ENCODE results near the gene KIN.

KIN gene

DNA sequence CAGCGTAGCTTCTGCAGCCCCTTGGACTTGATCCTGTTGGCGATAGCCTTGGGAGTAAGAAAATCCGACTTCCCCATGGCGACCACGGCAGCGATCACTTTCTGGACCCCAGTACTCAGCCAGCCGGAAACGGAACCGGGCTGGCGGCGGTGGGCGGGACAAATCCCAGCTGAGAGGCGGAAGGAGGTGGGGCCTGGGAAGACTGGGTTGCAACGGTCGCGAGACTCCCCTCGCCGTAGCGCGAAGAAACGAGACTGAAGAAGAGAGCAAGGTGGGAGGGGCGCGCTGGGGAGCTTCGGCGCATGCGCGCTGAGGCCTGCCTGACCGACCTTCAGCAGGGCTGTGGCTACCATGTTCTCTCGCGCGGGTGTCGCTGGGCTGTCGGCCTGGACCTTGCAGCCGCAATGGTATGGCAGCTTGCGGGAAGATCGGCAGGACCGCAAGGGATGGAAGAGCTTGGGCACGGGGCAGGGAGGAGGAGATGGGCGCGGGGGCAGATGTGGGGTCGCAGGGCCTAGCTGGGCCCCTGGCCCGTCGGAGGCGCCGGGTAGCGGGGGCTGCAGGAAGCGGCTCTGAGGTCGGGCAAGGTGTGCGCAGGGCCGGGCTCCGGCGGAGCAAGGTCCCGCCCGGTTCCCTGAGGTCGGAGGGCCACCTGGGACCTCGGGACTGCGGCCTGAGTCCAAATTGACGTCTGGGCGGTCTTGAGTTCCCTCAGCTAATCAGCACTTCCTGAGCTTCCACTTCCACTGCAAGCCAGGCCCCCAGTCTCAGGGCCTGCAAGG is at the start of gene KIN, which contains the start of gene ATP5F1C (continued):
- TF ChIP-seq ZNF146 (tag by site-specific recombination; IDR thresholded peaks at IDR 0.05): 0 out of 2 replicates have a peak, but pooled peaks have one; percentile 36

- Histone ChIP-seq H3K27ac (ENCODE audit: extremely low read depth, low read depth, low read length) (no peak overlapping the region), H3K9me3 (ENCODE audit: control insufficient read depth, insufficient read depth, low read depth, low read length) (no peaks in the 10 kb centered on the region), H3K36me3 (ENCODE audit: control insufficient read depth in 2 of 2, insufficient read depth in 1 of 2, low read length in 2 of 2) (no peaks in the 10 kb centered on the region; a peak in 1 of 3 replicates), H3K4me3 (ENCODE audit: low read depth, low read length) (no peak overlapping the region), H3K4me1 (ENCODE audit: control insufficient read depth, insufficient read depth, low read length) (peaks cover 2% of the 10 kb centered on the region; the same call in 1 of the 2 replicates)
- POLR2A ChIA-PET: interaction anchor here (0.7 kb wide), 1 partner anchor 8 kb away, joined by 3 read pairs; no protein-coding TSS in a partner anchor
- CTCF ChIA-PET: no interaction called here
- no peak for TF ChIP-seq GLIS1 (tag by site-specific recombination; IDR thresholded peaks at IDR 0.05)
- no peak for TF ChIP-seq ZNF664 (tag by site-specific recombination; IDR thresholded peaks at IDR 0.05)
- TF ChIP-seq ZSCAN30 (tag by site-specific recombination; IDR thresholded peaks at IDR 0.05): no peak
- no peak for TF ChIP-seq ZFP37 (tag by site-specific recombination; IDR thresholded peaks at IDR 0.05)
Observed at GRCh38 chr10:7836571-7836970, 48.8 kb upstream of the KIN start.

GRCh38 chr10:7834262-7834661 is 46.5 kb upstream of the KIN start:
- TF ChIP-seq GFI1B (tag by site-specific recombination; IDR thresholded peaks at IDR 0.05) (no peak), HOXD13 (CRISPR knock-in tag; IDR thresholded peaks at IDR 0.05; ENCODE audit: borderline replicate concordance) (no peak), ZNF174 (tag by site-specific recombination; IDR thresholded peaks at IDR 0.05) (no peak), ZNF521 (tag by site-specific recombination; IDR thresholded peaks at IDR 0.05) (no peak), ZNF404 (tag by site-specific recombination; IDR thresholded peaks at IDR 0.05) (no peak), SCRT1 (tag by site-specific recombination; IDR thresholded peaks at IDR 0.05; ENCODE audit: borderline replicate concordance) (no peak), ZNF707 (tag by site-specific recombination; IDR thresholded peaks at IDR 0.05) (no peak), KLF17 (tag by site-specific recombination; IDR thresholded peaks at IDR 0.05) (no peak), BCL11A (tag by site-specific recombination; IDR thresholded peaks at IDR 0.05; ENCODE audit: low read depth) (no peak), ZNF248 (tag by site-specific recombination; IDR thresholded peaks at IDR 0.05) (no peak), ZSCAN5A (tag by site-specific recombination; IDR thresholded peaks at IDR 0.05) (no peak), KLF1 (tag by site-specific recombination; IDR thresholded peaks at IDR 0.05) (no peak), ZNF610 (tag by site-specific recombination; IDR thresholded peaks at IDR 0.05; ENCODE audit: borderline replicate concordance) (no peak), REPIN1 (tag by site-specific recombination; IDR thresholded peaks at IDR 0.05; ENCODE audit: low read depth) (no peak), ZBTB48 (tag by site-specific recombination; IDR thresholded peaks at IDR 0.05) (no peak)
- TF ChIP-seq, protein P1, sequence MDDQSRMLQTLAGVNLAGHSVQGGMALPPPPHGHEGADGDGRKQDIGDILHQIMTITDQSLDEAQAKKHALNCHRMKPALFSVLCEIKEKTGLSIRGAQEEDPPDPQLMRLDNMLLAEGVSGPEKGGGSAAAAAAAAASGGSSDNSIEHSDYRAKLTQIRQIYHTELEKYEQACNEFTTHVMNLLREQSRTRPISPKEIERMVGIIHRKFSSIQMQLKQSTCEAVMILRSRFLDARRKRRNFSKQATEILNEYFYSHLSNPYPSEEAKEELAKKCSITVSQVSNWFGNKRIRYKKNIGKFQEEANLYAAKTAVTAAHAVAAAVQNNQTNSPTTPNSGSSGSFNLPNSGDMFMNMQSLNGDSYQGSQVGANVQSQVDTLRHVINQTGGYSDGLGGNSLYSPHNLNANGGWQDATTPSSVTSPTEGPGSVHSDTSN (CRISPR knock-in tag; IDR thresholded peaks at IDR 0.05): no peak
- ChIA-PET CTCF (no interaction called here), POLR2A (no interaction called here)
- Histone ChIP-seq H3K27ac (ENCODE audit: extremely low read depth, low read depth, low read length) (no peak overlapping the region), H3K9me3 (ENCODE audit: control insufficient read depth, insufficient read depth, low read depth, low read length) (no peaks in the 10 kb centered on the region), H3K4me1 (ENCODE audit: control insufficient read depth, insufficient read depth, low read length) (peaks cover 2% of the 10 kb centered on the region; the same call in 1 of the 2 replicates), H3K4me3 (ENCODE audit: low read depth, low read length) (no peak overlapping the region), H3K36me3 (ENCODE audit: control insufficient read depth in 2 of 2, insufficient read depth in 1 of 2, low read length in 2 of 2) (no peaks in the 10 kb centered on the region)
